OCI-LY7 (cell line): Measurements from ENCODE around the gene GLRA3.

Experiments
- CTCF ChIP-seq: fragments of 200-600 bp; sonication (generic); conservative IDR thresholded peaks from 2 replicates; pipeline ENCODE4 v1.5.1; 2014; ENCODE audit warnings: mild to moderate bottlenecking, antibody characterized with exemption, low read length, moderate library complexity, mixed read lengths
- EZH2phosphoT487 ChIP-seq: fragments of 200-600 bp; sonication (generic); IDR thresholded peaks from 2 replicates; pipeline ENCODE4 v1.6.1; 2018; ENCODE audit warnings: low read depth, borderline replicate concordance, mild to moderate bottlenecking, mixed run types, antibody characterized with exemption, low read length, moderate library complexity, mixed read lengths

- no peak for TF ChIP-seq CTCF
- TF ChIP-seq EZH2phosphoT487, result no peak
Observed at GRCh38 chr4:174598800-174599199, 230.2 kb downstream of the GLRA3 start.
